Right ventricle myocardium inferior (tissue), 1 donor: ENCODE measurements around the gene PDLIM1. TPM values are rescaled to one million over a fixed set of nuclear protein-coding genes. Genes with fewer than 3 reads are reported as not detected.
"Not testable (repeated sequence)": the region's sequence is repeated elsewhere in the genome, so short reads cannot be mapped to it uniquely, and the experiment has no call there.

Experiments
- ATAC-seq: fragments of 200-7000 bp; cut with Tn5 transposase; one replicate; pipeline ENCODE4 v1.9.1; 2020; ENCODE audit warnings: mild to moderate bottlenecking, moderate library complexity
- DNase-seq: peaks from one replicate; pipeline ENCODE4 v3.0.0; 2021; ENCODE audit errors: missing footprints
- intact Hi-C: fragments of 100-400 bp; cut with DNase I; formaldehyde crosslinking; loops from one replicate; pipeline ENCODE4 v1.11.0; 2022
- total RNA-seq: library from RNA; stranded (reverse); fragmentation: NEBNext Ultra II Directional; extraction: Animal tissue kit (Norgen Biotek cat#: 25700); gene quantifications from one replicate; pipeline ENCODE4 v1.2.1, GENCODE V29; 2021
- donor health status: DM: no; HTN: yes; CAD: no; lungs with severe emphysema.

PDLIM1 gene
- total RNA-seq, 1 donor from 2014 or later: 273 TPM

GRCh38 chr10:95233377-95234034 is 57.3 kb downstream of the PDLIM1 start:
- intact Hi-C loops: no loop called here
- ATAC-seq: no peak

GRCh38 chr10:95230677-95231586 is 59.9 kb downstream of the PDLIM1 start:
- ATAC-seq (peak; percentile 55), DNase-seq (peak; percentile 79)
- intact Hi-C loops: not testable (repeated sequence)

More at GRCh38 chr10:95233377-95234034, 57.3 kb downstream of the PDLIM1 start:
- DNase-seq: no peak

- no peak for ATAC-seq
Observed at GRCh38 chr10:95229724-95230627, 60.8 kb downstream of the PDLIM1 start.

GRCh38 chr10:95228934-95229723 is 61.7 kb downstream of the PDLIM1 start:
- ATAC-seq, intact Hi-C loops, DNase-seq: not testable (repeated sequence)

More at GRCh38 chr10:95229724-95230627, 60.8 kb downstream of the PDLIM1 start:
- intact Hi-C loops: no loop called here
- DNase-seq: no peak

GRCh38 chr10:95225136-95225535 is 65.7 kb downstream of the PDLIM1 start:
- ATAC-seq (no peak), DNase-seq (no peak)
- intact Hi-C loops: no loop called here

GRCh38 chr10:95221124-95221523 is 69.7 kb downstream of the PDLIM1 start:
- intact Hi-C loops: no loop called here
- ATAC-seq: no peak
- no peak for DNase-seq

GRCh38 chr10:95220539-95220938 is 70.3 kb downstream of the PDLIM1 start:
- intact Hi-C loops: no loop called here
- ATAC-seq: no peak
- no peak for DNase-seq

GRCh38 chr10:95217476-95217875 is 73.3 kb downstream of the PDLIM1 start:
- intact Hi-C loops: no loop called here
- ATAC-seq (no peak), DNase-seq (no peak)

GRCh38 chr10:95214793-95215192 is 76.0 kb downstream of the PDLIM1 start:
- ATAC-seq: no peak
- no peak for DNase-seq
- intact Hi-C loops: no loop called here

- no peak for ATAC-seq
Observed at GRCh38 chr10:95214369-95214768, 76.4 kb downstream of the PDLIM1 start.

GRCh38 chr10:95211606-95212279 is 79.1 kb downstream of the PDLIM1 start:
- ATAC-seq (no peak), DNase-seq (no peak)
- intact Hi-C loops: no loop called here

More at GRCh38 chr10:95214369-95214768, 76.4 kb downstream of the PDLIM1 start:
- intact Hi-C loops: no loop called here
- DNase-seq: no peak

GRCh38 chr10:95209509-95210127 is 81.2 kb downstream of the PDLIM1 start:
- no peak for ATAC-seq
- DNase-seq: no peak
- intact Hi-C loops: loop anchor here (5.0 kb wide), 1 partner anchor 153 kb away; no protein-coding TSS in a partner anchor

- ATAC-seq (no peak), DNase-seq (no peak)
- intact Hi-C loops: loop anchor here (5.0 kb wide), 1 partner anchor 153 kb away; no protein-coding TSS in a partner anchor
Observed at GRCh38 chr10:95208702-95209391, 82.0 kb downstream of the PDLIM1 start.

GRCh38 chr10:95202865-95203264 is 87.9 kb downstream of the PDLIM1 start:
- ATAC-seq, intact Hi-C loops, DNase-seq: not testable (repeated sequence)

GRCh38 chr10:95201736-95202135 is 89.1 kb downstream of the PDLIM1 start:
- intact Hi-C loops: no loop called here

GRCh38 chr10:95196046-95196445 is 94.8 kb downstream of the PDLIM1 start:
- DNase-seq (no peak), ATAC-seq (no peak)

More at GRCh38 chr10:95201736-95202135, 89.1 kb downstream of the PDLIM1 start:
- no peak for DNase-seq
- ATAC-seq: no peak

More at GRCh38 chr10:95196046-95196445, 94.8 kb downstream of the PDLIM1 start:
- intact Hi-C loops: no loop called here
